Right lobe of liver (tissue), 6 donors: ENCODE data around the gene AFAP1. TPM values are rescaled to one million over a fixed set of nuclear protein-coding genes. Genes with fewer than 3 reads are reported as not detected.

Source experiments
- ATAC-seq, 4 donors: fragments of 200-7000 bp; cut with Tn5 transposase; one replicate each; pipeline ENCODE4 v1.9.1; 2020; ENCODE audit warnings: mild to moderate bottlenecking in 4 of 4, moderate library complexity in 4 of 4
- DNase-seq, 3 donors: peaks; one replicate each; pipeline ENCODE4 v3.0.0-alpha.2; 2020
- H3K27ac ChIP-seq, 3 donors: fragments of 200-600 bp; one replicate each; pipeline ENCODE4 v1.8.0; 2022
- H3K27me3 ChIP-seq, 2 donors: fragments of 200-600 bp; one replicate each; pipeline ENCODE4 v1.8.0; 2022
- H3K36me3 ChIP-seq, 4 donors: fragments of 200-600 bp; sonication (generic) in 1 of 4; one replicate each; pipeline versions ENCODE4 v1.5.1 to v1.8.0; 2017 to 2022; ENCODE audit warnings: control low read depth in 1 of 4
- H3K4me1 ChIP-seq, 4 donors: fragments of 200-600 bp; sonication (generic) in 1 of 4; one replicate each; pipeline versions ENCODE4 v1.5.1 to v1.8.0; 2017 to 2022; ENCODE audit warnings: control low read depth in 1 of 4
- H3K4me3 ChIP-seq, 3 donors: fragments of 200-600 bp; one replicate each; pipeline ENCODE4 v1.8.0; 2022
- H3K9me3 ChIP-seq, 4 donors: fragments of 200-600 bp; sonication (generic) in 1 of 4; one replicate each; pipeline versions ENCODE4 v1.5.1 to v1.8.0; 2017 to 2022; ENCODE audit warnings: control low read depth in 1 of 4
- CTCF ChIP-seq, 4 donors: fragments of 200-600 bp in 3 of 4; fragments of 450-650 bp in 1 of 4; IDR thresholded peaks; one replicate each; pipeline versions ENCODE4 v1.5.1 to v1.8.0; 2016 to 2022; ENCODE audit warnings: antibody characterized with exemption in 4 of 4, mild to moderate bottlenecking in 2 of 4
- POLR2A ChIP-seq: fragments of 450-650 bp; IDR thresholded peaks from one replicate; pipeline ENCODE4 v1.6.1; 2017; ENCODE audit warnings: antibody characterized with exemption, mild to moderate bottlenecking
- WGBS: methylation state at CpG from one replicate; pipeline ENCODE4 v1.1.6; 2018; ENCODE audit warnings: low coverage, low lambda C conversion rate; ENCODE audit not compliant: insufficient coverage; ENCODE audit errors: missing lambda C conversion rate; 5-methylcytosine and 5-hydroxymethylcytosine counted together
- intact Hi-C, 2 donors: fragments of 100-400 bp; cut with DNase I; formaldehyde crosslinking; loops; one replicate each; pipeline versions ENCODE4 v1.11.2 to v1.14.1; 2022
- total RNA-seq, 6 experiments: library from RNA; depleted of rRNA in 2 of 6; stranded (reverse); fragments of >200 nt in 2 of 6; fragmentation: NEBNext Ultra II Directional in 3 of 6; extraction: Animal tissue kit (Norgen Biotek cat#: 25700) in 3 of 6; gene quantifications; one replicate each; pipeline versions ENCODE4 v1.1.0 to v1.2.4, GENCODE V29; 2016 to 2023
- donor health status: DM: no; HTN: yes; CAD: no.
- donor health status: DM: no; HTN: no; CAD: no.
- donor health status: DM: no; HTN: no; CAD: no.
- donor health status: DM: no; HTN: yes; CAD: no.
- donor health status: DM: no; HTN: yes; CAD: no.

AFAP1 gene
- total RNA-seq, 6 experiments from 2014 or later: 0.95 to 3.1 (median 1.9) TPM

- intact Hi-C loops: no loop called here
Observed at GRCh38 chr4:7761720-7762119, 177.9 kb downstream of the AFAP1 start.

GRCh38 chr4:7761312-7761711 lies 178.3 kb downstream of the AFAP1 start:
- intact Hi-C loops: no loop called here
- Histone ChIP-seq H3K36me3 (no peaks in the 10 kb centered on the region), H3K27ac (no peak overlapping the region), H3K9me3 (no peaks in the 10 kb centered on the region), H3K4me1 (no peaks in the 10 kb centered on the region), H3K27me3 (no peaks in the 10 kb centered on the region), H3K4me3 (no peak overlapping the region)
- ATAC-seq (no peak), DNase-seq (peak in 1 of 3 donors; percentile 14)
- 56% methylated on average over 4 of the region's 11 CpGs for WGBS
- TF ChIP-seq POLR2A (no peak), CTCF (IDR thresholded peaks at IDR 0.05) (no peak)

More at GRCh38 chr4:7761720-7762119, 177.9 kb downstream of the AFAP1 start:
- peak; percentile 52 to 74 (median 59) for TF ChIP-seq CTCF (IDR thresholded peaks at IDR 0.05)
- TF ChIP-seq POLR2A: no peak
- DNase-seq: peak in 1 of 3 donors; percentile 74
- no peak overlapping the region for H3K27ac ChIP-seq
- WGBS: 100% methylated on average over 1 of the region's 12 CpGs
- ATAC-seq: peak; percentile 84 to 94 (median 90)
- H3K36me3 ChIP-seq: no peaks in the 10 kb centered on the region
- H3K27me3 ChIP-seq: no peaks in the 10 kb centered on the region
- no peaks in the 10 kb centered on the region for H3K4me1 ChIP-seq
- H3K9me3 ChIP-seq: no peaks in the 10 kb centered on the region
- H3K4me3 ChIP-seq: no peak overlapping the region

- no peak for ATAC-seq
- Histone ChIP-seq H3K9me3 (no peaks in the 10 kb centered on the region), H3K4me1 (no peaks in the 10 kb centered on the region), H3K27ac (no peak overlapping the region), H3K27me3 (no peaks in the 10 kb centered on the region), H3K4me3 (no peak overlapping the region), H3K36me3 (no peaks in the 10 kb centered on the region)
- intact Hi-C loops: no loop called here
- no peak for TF ChIP-seq POLR2A
- TF ChIP-seq CTCF (IDR thresholded peaks at IDR 0.05): no peak
- WGBS: 53% methylated on average over 3 of the region's 16 CpGs
- DNase-seq: peak in 1 of 3 donors; percentile 14
Observed at GRCh38 chr4:7760706-7761105, 179.0 kb downstream of the AFAP1 start.

GRCh38 chr4:7760228-7760627 lies 179.4 kb downstream of the AFAP1 start:
- H3K4me1 ChIP-seq: no peaks in the 10 kb centered on the region
- WGBS: 70% methylated on average over 4 of the region's 9 CpGs
- peak in 1 of 3 donors; percentile 19 for DNase-seq
- no peaks in the 10 kb centered on the region for H3K36me3 ChIP-seq
- no peaks in the 10 kb centered on the region for H3K27me3 ChIP-seq
- no peak overlapping the region for H3K27ac ChIP-seq
- H3K4me3 ChIP-seq: no peak overlapping the region
- H3K9me3 ChIP-seq: no peaks in the 10 kb centered on the region
- ATAC-seq: no peak
- intact Hi-C loops: no loop called here
- no peak for TF ChIP-seq CTCF (IDR thresholded peaks at IDR 0.05)
- TF ChIP-seq POLR2A: no peak

- no peaks in the 10 kb centered on the region for H3K4me1 ChIP-seq
- ATAC-seq (no peak), DNase-seq (peak in 1 of 3 donors; percentile 14)
- H3K27ac ChIP-seq: no peak overlapping the region
- no peaks in the 10 kb centered on the region for H3K9me3 ChIP-seq
- H3K4me3 ChIP-seq: no peak overlapping the region
- H3K36me3 ChIP-seq: no peaks in the 10 kb centered on the region
- 71% methylated on average over 1 of the region's 7 CpGs for WGBS
- TF ChIP-seq CTCF (IDR thresholded peaks at IDR 0.05): no peak
- TF ChIP-seq POLR2A: no peak
- intact Hi-C loops: no loop called here
- H3K27me3 ChIP-seq: no peaks in the 10 kb centered on the region
Observed at GRCh38 chr4:7759635-7760034, 180.0 kb downstream of the AFAP1 start.
